GM12892 (cell line): ENCODE results near the gene PDS5A. TPM values are rescaled to one million over a fixed set of nuclear protein-coding genes. Genes with fewer than 3 reads are reported as not detected.
"Not testable (repeated sequence)": the region's sequence is repeated elsewhere in the genome, so short reads cannot be mapped to it uniquely, and the experiment has no call there.

Experiments
- DNase-seq: peaks from one replicate; pipeline ENCODE4 v3.0.0; 2011; ENCODE audit not compliant: insufficient read length
- FAIRE-seq: peaks from 2 replicates; lab custom pipeline; 2011; peaks lifted over from hg19 to GRCh38; lab: Jason Lieb, UNC
- POLR2A ChIP-seq: IDR thresholded peaks from 2 replicates; pipeline ENCODE4 v1.6.1; 2011; ENCODE audit warnings: low read depth, low read length, control low read depth
- POLR2AphosphoS5 ChIP-seq: IDR thresholded peaks from 2 replicates; pipeline ENCODE4 v1.6.1; 2011; ENCODE audit warnings: low read depth, low read length, control low read depth
- TAF1 ChIP-seq: IDR thresholded peaks from 2 replicates; pipeline ENCODE4 v1.6.1; 2011; ENCODE audit warnings: low read depth, mild to moderate bottlenecking, control low read depth, low read length, borderline replicate concordance
- polyA plus RNA-seq: library from polyadenylated mRNA; unstranded; fragments of >200 nt; gene quantifications from one replicate; pipeline ENCODE4 v1.2.1, GENCODE V29; 2012; ENCODE audit warnings: missing spikeins, inconsistent platforms; ENCODE audit not compliant: missing spikeins

The PDS5A gene
- 41.4 TPM for polyA plus RNA-seq

GRCh38 chr4:39977489-39978377 lies at the start of gene PDS5A:
TSS of gene PDS5A (minus strand) at chr4:39977911. CDS start at chr4:39976577, 1,334 bp downstream.
- FAIRE-seq, result peak; percentile 99
- TF ChIP-seq POLR2AphosphoS5 (peak; percentile 62; the same call in 1 of the 2 replicates), POLR2A (peak; percentile 84), TAF1 (peak; percentile 18; the same call in 1 of the 2 replicates)

GRCh38 chr4:40024049-40024448 lies 46.3 kb upstream of the PDS5A start:
- not testable (repeated sequence) for DNase-seq, FAIRE-seq

More at GRCh38 chr4:39977489-39978377, at the start of gene PDS5A:
- DNase-seq, result peak; percentile 92

DNA sequence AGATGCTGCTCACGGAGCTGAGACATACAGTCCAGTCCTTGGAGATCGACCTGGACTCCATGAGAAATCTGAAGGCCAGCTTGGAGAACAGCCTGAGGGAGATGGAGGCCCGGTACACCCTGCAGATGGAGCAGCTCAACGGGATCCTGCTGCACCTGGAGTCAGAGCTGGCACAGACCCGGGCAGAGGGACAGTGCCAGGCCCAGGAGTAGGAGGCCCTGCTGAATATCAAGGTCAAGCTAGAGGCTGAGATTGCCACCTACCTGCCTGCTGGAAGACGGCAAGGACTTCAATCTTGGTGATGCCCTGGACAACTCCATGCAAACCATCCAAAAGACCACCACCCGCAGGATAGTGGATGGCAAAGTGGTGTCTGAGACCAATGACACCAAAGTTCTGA lies 43.4 kb upstream of the PDS5A start:
- not testable (repeated sequence) for FAIRE-seq, DNase-seq

DNA sequence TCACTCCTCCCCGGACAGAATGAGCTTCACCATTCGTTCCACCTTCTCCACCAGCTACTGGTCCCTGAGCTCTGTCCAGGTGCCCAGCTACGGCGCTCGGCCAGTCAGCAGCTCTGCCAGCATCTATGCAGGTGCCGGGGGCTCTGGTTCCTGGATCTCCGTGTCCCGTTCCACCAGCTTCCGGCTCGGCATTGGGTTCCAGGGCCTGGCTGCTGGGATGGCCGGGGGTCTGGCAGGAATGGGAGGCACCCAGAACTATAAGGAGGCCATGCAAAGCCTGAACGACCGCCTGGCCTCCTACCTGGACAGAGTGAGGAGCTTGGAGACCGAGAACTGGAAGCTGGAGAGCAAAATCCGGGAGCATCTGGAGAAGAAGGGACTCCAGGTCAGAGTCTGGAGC lies 42.5 kb upstream of the PDS5A start:
- no peak for FAIRE-seq
- TF ChIP-seq TAF1 (no peak), POLR2AphosphoS5 (no peak), POLR2A (no peak)
- no peak for DNase-seq

GRCh38 chr4:40016007-40016406 lies 38.3 kb upstream of the PDS5A start:
- FAIRE-seq (no peak), DNase-seq (no peak)
- TF ChIP-seq TAF1 (no peak), POLR2A (no peak), POLR2AphosphoS5 (no peak)

GRCh38 chr4:40003986-40004385 lies 26.3 kb upstream of the PDS5A start:
- DNase-seq (no peak), FAIRE-seq (peak; percentile 54)
- TF ChIP-seq POLR2A (no peak), TAF1 (no peak), POLR2AphosphoS5 (no peak)

GRCh38 chr4:40000711-40001110 lies 23.0 kb upstream of the PDS5A start:
- no peak for FAIRE-seq
- TF ChIP-seq POLR2AphosphoS5 (no peak), TAF1 (no peak), POLR2A (no peak)
- no peak for DNase-seq

DNA sequence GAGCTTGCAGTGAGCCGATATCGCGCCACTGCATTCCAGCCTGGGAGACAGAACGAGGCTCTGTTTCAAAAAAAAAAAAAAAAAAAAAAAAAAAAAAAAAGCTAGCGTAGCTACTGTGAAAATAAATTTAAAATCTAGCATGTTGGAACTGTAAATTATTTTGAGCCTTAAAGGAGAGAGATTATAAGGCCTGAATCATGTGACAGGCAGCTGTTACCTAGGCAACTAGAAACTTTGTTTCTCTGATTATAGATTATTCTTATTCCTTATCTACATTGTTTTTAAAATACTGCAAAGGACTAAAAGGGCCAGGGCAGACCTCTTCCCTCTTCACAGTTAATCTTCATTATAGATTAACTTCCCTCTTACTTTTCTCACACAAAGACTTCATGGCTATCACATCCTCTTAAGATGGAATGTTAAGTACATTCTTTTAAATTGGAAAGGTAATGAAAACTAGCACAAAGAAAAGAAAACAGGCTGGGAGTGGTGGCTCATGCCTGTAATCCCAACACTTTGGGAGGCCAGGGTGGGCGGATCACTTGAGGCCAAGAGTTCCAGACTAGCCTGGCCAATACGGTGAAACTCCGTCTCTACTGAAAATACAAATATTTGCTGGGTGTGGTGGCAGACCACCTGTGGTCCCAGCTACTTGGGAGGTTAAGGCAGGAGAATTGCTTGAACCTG lies 21.1 kb upstream of the PDS5A start:
- DNase-seq (no peak), FAIRE-seq (no peak)
- no peak for TF ChIP-seq POLR2A
- TF ChIP-seq POLR2AphosphoS5, result no peak
- TF ChIP-seq TAF1, result no peak

GRCh38 chr4:39996811-39997210 lies 19.1 kb upstream of the PDS5A start:
- DNase-seq (no peak), FAIRE-seq (no peak)
- TF ChIP-seq TAF1, result no peak
- no peak for TF ChIP-seq POLR2A
- no peak for TF ChIP-seq POLR2AphosphoS5

- DNase-seq (no peak), FAIRE-seq (no peak)
- no peak for TF ChIP-seq TAF1
- TF ChIP-seq POLR2AphosphoS5, result no peak
- no peak for TF ChIP-seq POLR2A
Measured at GRCh38 chr4:39994406-39994805, 16.7 kb upstream of the PDS5A start.

- not testable (repeated sequence) for FAIRE-seq, DNase-seq
Measured at GRCh38 chr4:39989381-39989780, 11.7 kb upstream of the PDS5A start.

- no peak for TF ChIP-seq POLR2A
- no peak for TF ChIP-seq POLR2AphosphoS5
- no peak for TF ChIP-seq TAF1
- no peak for FAIRE-seq
- DNase-seq, result no peak
Measured at GRCh38 chr4:39987485-39987884, 9.8 kb upstream of the PDS5A start.
